ENCODE data around the gene PLEKHH1. TPM values are rescaled to one million over a fixed set of nuclear protein-coding genes. Genes with fewer than 3 reads are reported as not detected.

PLEKHH1 gene
- polyA plus RNA-seq, 1 donor from 2014 or later = 34.1 TPM

DNA sequence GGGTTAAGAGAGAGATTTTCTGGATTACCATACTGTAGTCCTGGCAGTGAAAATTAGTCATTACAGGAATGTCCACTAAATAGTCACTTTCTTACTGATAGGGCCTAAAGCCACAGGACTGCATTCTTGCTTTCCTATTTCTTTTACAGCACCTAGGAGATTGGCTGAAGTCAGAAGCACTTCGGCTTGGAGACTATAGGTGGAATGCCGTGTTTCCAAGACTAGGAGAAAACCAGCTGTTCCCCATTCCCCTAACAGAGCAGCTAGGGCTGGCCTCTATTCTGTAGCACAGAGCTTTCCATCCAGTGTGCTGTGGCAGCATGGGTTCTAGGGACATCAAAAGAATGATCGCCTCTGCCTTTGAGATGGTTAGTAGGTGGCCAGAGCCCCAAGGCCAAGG, 51.9 kb downstream of the PLEKHH1 start:
- Histone ChIP-seq H3K79me2 (replicated peaks; ENCODE audit: insufficient read depth, low read length) (no peaks in the 10 kb centered on the region), H2AFZ (ENCODE audit: low read depth, low read length) (no peak overlapping the region), H3K27ac (ENCODE audit: low read length) (no peak overlapping the region), H3K4me2 (ENCODE audit: low read length) (no peak overlapping the region), H3K27me3 (ENCODE audit: insufficient read depth, low read depth, low read length) (no peaks in the 10 kb centered on the region), H3F3A (ENCODE audit: insufficient read depth, low read length, poor library complexity, severe bottlenecking) (no peaks in the 10 kb centered on the region), H3K36me3 (ENCODE audit: insufficient read depth, low read length) (no peaks in the 10 kb centered on the region), H3K9me3 (ENCODE audit: low read length) (no peaks in the 10 kb centered on the region), H4K20me1 (ENCODE audit: insufficient read depth) (no peaks in the 10 kb centered on the region), H3K4me3 (ENCODE audit: low read length) (no peak overlapping the region), H3K9ac (ENCODE audit: low read length) (no peak overlapping the region), H3K9me2 (ENCODE audit: insufficient read depth, low read length) (no peaks in the 10 kb centered on the region)
- TF ChIP-seq POLR2AphosphoS5 (IDR thresholded peaks at IDR 0.05) = no peak
- TF ChIP-seq, protein P1, sequence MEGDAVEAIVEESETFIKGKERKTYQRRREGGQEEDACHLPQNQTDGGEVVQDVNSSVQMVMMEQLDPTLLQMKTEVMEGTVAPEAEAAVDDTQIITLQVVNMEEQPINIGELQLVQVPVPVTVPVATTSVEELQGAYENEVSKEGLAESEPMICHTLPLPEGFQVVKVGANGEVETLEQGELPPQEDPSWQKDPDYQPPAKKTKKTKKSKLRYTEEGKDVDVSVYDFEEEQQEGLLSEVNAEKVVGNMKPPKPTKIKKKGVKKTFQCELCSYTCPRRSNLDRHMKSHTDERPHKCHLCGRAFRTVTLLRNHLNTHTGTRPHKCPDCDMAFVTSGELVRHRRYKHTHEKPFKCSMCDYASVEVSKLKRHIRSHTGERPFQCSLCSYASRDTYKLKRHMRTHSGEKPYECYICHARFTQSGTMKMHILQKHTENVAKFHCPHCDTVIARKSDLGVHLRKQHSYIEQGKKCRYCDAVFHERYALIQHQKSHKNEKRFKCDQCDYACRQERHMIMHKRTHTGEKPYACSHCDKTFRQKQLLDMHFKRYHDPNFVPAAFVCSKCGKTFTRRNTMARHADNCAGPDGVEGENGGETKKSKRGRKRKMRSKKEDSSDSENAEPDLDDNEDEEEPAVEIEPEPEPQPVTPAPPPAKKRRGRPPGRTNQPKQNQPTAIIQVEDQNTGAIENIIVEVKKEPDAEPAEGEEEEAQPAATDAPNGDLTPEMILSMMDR (IDR thresholded peaks at IDR 0.05; ENCODE audit: poor library complexity, severe bottlenecking) = no peak
- TF ChIP-seq EZH2 (IDR thresholded peaks at IDR 0.05; ENCODE audit: borderline replicate concordance, insufficient read depth, low read length, poor library complexity, severe bottlenecking) = no peak
- TF ChIP-seq RAD21 (conservative IDR thresholded peaks at IDR 0.05) = no peak

DNA sequence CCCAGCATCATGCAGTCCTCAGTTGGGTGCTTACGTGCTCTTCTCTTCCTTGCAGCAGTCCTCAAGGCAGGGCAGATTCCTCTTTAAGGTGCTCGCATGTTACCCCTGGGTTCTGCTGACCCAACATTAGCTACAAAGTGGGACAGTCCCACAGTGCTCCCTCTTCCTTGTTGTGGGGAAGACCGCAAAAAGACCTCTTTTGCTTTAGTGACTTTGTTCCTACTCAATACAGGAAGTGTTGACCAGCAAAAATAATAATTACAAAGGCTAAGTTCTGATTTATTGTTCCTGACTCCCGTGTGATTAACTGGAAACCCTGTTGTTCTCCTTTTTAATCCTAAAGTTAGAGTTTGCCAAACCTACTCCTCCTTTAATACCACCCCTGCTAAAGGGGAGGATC, 53.3 kb downstream of the PLEKHH1 start:
- Histone ChIP-seq H3K27me3 (ENCODE audit: insufficient read depth, low read depth, low read length) (no peaks in the 10 kb centered on the region), H3K4me3 (ENCODE audit: low read length) (no peak overlapping the region), H3K79me2 (replicated peaks; ENCODE audit: insufficient read depth, low read length) (no peaks in the 10 kb centered on the region), H2AFZ (ENCODE audit: low read depth, low read length) (no peak overlapping the region), H3K9me2 (ENCODE audit: insufficient read depth, low read length) (no peaks in the 10 kb centered on the region), H3K4me2 (ENCODE audit: low read length) (no peak overlapping the region), H3K36me3 (ENCODE audit: insufficient read depth, low read length) (no peaks in the 10 kb centered on the region), H3K27ac (ENCODE audit: low read length) (no peak overlapping the region), H3K9me3 (ENCODE audit: low read length) (no peaks in the 10 kb centered on the region), H3K9ac (ENCODE audit: low read length) (no peak overlapping the region), H4K20me1 (ENCODE audit: insufficient read depth) (no peaks in the 10 kb centered on the region), H3F3A (ENCODE audit: insufficient read depth, low read length, poor library complexity, severe bottlenecking) (no peaks in the 10 kb centered on the region)
- TF ChIP-seq MXI1 (conservative IDR thresholded peaks at IDR 0.05; ENCODE audit: poor library complexity, severe bottlenecking) (no peak), EP300 (conservative IDR thresholded peaks at IDR 0.05; ENCODE audit: poor library complexity, severe bottlenecking) (no peak), SMC3 (conservative IDR thresholded peaks at IDR 0.05; ENCODE audit: poor library complexity) (no peak), EZH2 (IDR thresholded peaks at IDR 0.05; ENCODE audit: borderline replicate concordance, insufficient read depth, low read length, poor library complexity, severe bottlenecking) (no peak), TAF1 (IDR thresholded peaks at IDR 0.05; ENCODE audit: low read depth) (no peak), POLR2AphosphoS5 (IDR thresholded peaks at IDR 0.05) (no peak), RAD21 (conservative IDR thresholded peaks at IDR 0.05) (no peak)
- TF ChIP-seq, protein P2, sequence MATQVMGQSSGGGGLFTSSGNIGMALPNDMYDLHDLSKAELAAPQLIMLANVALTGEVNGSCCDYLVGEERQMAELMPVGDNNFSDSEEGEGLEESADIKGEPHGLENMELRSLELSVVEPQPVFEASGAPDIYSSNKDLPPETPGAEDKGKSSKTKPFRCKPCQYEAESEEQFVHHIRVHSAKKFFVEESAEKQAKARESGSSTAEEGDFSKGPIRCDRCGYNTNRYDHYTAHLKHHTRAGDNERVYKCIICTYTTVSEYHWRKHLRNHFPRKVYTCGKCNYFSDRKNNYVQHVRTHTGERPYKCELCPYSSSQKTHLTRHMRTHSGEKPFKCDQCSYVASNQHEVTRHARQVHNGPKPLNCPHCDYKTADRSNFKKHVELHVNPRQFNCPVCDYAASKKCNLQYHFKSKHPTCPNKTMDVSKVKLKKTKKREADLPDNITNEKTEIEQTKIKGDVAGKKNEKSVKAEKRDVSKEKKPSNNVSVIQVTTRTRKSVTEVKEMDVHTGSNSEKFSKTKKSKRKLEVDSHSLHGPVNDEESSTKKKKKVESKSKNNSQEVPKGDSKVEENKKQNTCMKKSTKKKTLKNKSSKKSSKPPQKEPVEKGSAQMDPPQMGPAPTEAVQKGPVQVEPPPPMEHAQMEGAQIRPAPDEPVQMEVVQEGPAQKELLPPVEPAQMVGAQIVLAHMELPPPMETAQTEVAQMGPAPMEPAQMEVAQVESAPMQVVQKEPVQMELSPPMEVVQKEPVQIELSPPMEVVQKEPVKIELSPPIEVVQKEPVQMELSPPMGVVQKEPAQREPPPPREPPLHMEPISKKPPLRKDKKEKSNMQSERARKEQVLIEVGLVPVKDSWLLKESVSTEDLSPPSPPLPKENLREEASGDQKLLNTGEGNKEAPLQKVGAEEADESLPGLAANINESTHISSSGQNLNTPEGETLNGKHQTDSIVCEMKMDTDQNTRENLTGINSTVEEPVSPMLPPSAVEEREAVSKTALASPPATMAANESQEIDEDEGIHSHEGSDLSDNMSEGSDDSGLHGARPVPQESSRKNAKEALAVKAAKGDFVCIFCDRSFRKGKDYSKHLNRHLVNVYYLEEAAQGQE (IDR thresholded peaks at IDR 0.05; ENCODE audit: borderline replicate concordance) = no peak
- TF ChIP-seq, protein P1 (IDR thresholded peaks at IDR 0.05; ENCODE audit: poor library complexity, severe bottlenecking) = no peak

Data from neural cell (in vitro differentiated cells).